SK-MEL-5 (cell line): Measurements from ENCODE around the gene RPL22. TPM values are rescaled to one million over a fixed set of nuclear protein-coding genes. Genes with fewer than 3 reads are reported as not detected.

Experiments used
- DNase-seq: peaks from one replicate; pipeline ENCODE4 v3.0.0-alpha.2; 2016; ENCODE audit warnings: low read depth, low spot score
- in situ Hi-C: cut with HindIII; loops from 2 replicates; pipeline ENCODE4 v1.10.0; 2016; ENCODE audit warnings: low sequenced_read_pairs, high pct_unique_total_duplicates, low pct_unique_long_range_greater_than_20kb
- total RNA-seq: library from RNA; depleted of rRNA; stranded (reverse); fragments of >200 nt; shearing (Covaris generic); gene quantifications from 2 replicates; pipeline ENCODE4 v1.2.3, GENCODE V29; 2014

The RPL22 gene
- total RNA-seq, 1 experiment from 2014 or later, result 222 TPM

DNA sequence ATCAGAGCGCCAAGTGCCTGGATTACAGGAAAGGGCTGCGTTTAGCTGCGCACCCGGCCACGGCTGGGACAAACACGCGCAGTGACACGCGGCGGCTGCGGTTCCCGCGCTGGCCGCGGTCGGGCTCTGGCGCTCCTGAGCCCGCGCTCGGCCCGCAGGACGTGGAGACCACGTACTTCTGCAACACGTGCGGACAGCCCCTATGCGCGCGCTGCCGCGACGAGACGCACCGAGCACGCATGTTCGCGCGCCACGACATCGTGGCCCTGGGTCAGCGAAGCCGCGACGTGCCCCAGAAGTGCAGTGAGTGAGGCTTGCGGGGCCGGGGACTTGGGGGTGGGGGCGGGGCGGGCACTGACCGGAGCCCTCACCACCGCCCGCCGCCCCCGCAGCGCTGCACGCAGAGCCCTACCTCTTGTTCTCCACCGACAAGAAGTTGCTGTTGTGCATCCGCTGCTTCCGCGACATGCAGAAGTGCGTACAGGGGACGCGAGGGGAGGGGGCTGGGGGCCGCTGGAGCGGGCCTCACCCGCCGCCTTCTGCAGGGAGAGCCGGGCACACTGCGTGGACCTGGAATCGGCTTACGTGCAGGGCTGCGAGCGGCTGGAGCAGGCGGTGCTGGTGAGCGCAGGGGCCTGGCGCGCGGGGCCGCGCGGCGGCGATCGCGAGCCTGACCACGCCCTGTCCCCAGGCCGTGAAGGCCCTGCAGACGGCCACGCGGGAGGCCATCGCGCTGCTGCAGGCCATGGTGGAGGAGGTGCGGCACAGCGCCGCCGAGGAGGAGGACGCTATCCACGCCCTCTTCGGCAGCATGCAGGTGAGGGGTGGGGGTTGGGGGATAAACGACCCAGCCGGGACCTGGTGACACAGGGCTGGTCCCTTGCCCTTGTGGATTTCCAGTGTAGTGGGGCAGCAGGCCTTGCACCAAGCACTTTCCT, 9.6 kb upstream of the RPL22 start:
- DNase-seq, result peak; percentile 48
- in situ Hi-C loops, result no loop called here

DNA sequence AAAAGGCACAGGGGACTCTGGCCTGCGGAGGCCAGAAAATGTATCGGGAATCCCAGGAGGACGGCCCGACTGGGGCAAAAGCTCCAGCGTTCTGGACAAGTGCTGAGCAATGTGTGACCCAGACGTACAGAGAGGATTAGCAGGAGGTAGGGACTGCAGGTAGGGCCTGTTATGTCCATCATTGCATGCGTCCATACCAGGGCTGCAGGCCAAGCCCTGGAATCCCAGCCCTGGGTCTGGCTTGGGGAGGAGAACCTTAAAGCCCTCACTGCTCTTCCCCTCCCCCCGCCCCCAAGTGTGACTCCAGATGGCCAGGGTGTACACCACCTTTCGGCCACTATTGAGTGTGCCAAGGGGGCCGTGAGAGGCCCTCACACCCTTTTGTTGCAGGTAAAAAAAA, 8.5 kb upstream of the RPL22 start:
- in situ Hi-C loops, result no loop called here

GRCh38 chr1:6207075-6207885, 7.9 kb upstream of the RPL22 start:
- in situ Hi-C loops, result no loop called here
- no peak for DNase-seq

More for the DNA sequence above, 8.5 kb upstream of the RPL22 start:
- no peak for DNase-seq

DNA sequence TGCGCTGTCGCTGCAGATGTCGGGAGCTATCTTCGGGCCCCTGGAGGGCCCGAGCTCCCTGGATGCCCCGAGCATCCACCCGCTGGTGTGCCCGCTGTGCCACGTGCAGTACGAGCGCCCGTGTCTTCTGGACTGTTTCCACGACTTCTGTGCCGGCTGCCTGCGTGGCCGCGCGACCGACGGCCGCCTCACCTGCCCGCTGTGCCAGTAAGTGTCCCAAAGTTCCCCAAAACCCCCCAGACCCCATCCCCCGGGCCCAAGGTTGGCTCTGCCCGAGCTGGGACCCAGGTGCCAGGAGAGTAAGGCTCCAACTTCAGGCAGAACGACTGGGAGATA, 7.1 kb upstream of the RPL22 start:
- no peak for DNase-seq
- in situ Hi-C loops, result no loop called here

DNA sequence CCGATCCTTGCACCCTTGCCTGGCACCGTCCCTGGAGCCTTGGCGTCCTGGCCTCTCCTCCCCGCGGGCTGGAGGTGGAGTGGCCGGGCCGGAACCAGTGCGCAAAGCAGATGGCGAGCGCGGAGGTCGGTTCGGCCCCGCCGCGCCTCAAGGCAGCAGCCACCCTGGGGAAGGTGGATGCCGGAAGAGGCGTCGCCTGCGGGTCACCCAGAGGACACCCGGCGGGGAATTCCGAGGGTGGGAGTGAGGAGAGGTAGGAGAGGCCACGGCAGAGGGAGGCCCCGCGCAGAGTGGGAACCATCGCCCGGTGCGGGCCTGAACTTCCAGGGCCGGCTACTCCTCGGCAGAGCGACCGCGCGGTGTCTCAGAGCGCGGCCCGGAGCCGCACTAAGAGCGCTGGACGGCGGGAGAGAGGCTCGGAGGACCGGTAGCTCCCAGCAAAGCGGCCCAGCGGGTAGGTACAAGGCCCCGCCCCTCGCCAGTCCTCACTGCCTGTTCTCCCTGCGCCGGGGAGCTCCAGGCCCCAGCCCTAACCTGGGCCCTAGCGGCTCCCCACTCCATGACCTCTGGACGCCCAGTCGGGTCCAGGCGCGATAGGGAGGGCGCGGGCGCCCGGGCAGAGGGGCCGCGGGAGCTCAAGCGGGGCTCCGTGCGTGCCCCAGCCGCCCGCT, 6.6 kb upstream of the RPL22 start, which contains the start of gene RNF207:
Gene RNF207, plus strand, starts transcription at position 271 of the 671 bp plus-strand sequence. CDS start 417 bp downstream, outside the sequence.
- DNase-seq, result no peak
- in situ Hi-C loops, result no loop called here

DNA sequence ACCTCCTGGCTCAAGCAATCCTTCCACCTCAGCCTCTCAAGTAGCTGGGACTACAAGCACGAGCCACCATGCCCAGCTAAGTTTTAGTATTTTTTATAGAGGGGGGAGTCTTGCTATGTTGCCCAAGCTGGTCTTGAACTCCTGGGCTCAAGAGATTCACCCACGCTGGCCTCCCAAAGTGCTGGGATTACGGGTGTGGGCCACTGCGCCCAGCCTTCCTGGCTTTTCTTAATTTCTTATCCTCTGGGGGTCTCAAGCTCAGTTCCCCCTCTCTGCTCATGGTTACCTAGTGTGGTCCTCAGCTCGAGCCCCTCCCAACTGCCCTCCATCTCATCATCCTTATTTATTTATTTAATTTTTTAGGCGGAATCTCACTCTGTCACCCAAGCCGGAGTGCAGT, 2.9 kb upstream of the RPL22 start:
- no peak for DNase-seq
- in situ Hi-C loops, result no loop called here

- in situ Hi-C loops, result no loop called here
Observed at GRCh38 chr1:6200188-6200809, 904 bp upstream of the RPL22 start.

GRCh38 chr1:6198646-6199297, 623 bp downstream of the RPL22 start:
- in situ Hi-C loops, result no loop called here
- no peak for DNase-seq

More at GRCh38 chr1:6200188-6200809, 904 bp upstream of the RPL22 start:
- DNase-seq, result no peak

GRCh38 chr1:6197746-6198427, 1.5 kb downstream of the RPL22 start:
- in situ Hi-C loops, result no loop called here

GRCh38 chr1:6191968-6192367, 7.4 kb downstream of the RPL22 start:
- DNase-seq, result no peak
- in situ Hi-C loops, result no loop called here

More at GRCh38 chr1:6197746-6198427, 1.5 kb downstream of the RPL22 start:
- DNase-seq, result no peak

DNA sequence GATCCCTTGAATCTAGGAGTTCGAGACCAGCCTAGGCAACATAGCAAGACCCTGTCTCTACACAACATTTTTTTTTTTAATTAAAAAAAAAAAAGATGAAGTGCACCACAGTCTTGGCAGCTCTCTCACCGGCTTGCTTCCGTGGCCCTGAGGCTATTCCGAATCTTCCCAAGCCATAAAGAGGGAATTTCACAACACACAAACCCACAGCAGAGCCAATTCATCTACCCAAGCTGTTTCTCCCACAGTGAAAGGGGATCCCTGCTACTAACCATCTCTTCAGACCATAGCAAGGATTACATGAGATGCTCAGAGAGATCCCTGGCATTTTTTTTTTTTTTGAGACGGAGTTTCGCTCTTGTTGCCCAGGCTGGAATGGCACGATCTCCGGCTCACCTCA, 10.9 kb downstream of the RPL22 start:
- in situ Hi-C loops, result no loop called here
- peak; percentile 50 for DNase-seq

DNA sequence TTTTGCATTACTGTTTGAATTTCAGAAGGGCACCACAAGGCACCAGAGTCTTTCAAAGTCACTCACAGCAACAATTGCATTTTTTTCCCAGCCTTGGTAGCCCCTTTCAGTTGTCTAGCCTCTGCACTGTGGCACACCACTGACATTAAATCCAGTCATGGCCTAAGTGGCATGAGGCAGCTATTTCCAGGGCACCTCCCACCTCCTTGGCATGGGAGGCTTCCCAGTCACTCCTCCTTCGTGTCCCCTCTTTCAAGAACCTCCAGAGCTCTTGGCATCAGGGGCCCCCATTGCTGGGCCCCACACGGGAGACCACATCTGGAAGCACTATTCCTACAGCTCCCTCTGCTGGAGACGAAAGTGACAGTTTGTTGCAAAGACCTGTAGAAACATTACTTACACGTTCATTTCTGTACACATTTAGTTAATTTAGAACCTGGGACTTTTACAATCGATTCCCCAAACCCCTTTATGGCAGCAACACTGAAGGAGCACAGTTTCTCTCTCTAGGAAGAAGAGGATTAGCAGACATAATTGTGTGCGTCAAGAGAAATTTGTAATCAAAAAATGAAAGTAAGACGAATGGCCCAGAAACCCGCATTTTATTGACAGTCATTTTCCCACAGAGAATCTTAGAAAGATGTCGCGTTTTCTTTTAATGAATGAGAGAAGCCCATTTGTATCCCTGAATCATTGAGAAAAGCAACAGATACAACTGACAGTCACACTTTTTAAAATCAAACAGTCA, 13.6 kb downstream of the RPL22 start:
- DNase-seq, result peak; percentile 60
- in situ Hi-C loops, result no loop called here

DNA sequence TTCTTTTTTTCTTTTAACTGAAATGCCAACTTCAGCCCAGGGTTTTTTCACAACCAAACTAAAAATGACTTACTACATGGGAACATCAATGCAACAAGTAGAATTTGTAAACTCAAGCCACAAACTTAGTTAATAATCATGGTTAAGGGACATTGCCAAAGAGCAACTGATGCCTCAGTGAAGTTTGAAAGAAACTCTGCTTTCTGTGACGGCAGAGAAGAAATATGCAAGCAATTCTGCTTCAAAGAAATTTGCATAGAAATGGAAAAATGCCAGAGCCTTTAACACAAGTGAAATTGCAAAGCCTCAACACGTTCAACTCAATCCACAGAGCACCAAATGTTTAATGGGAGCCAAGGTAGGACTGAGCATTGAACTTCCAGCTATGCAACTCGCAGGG, 14.2 kb downstream of the RPL22 start:
- DNase-seq, result no peak
- in situ Hi-C loops, result no loop called here

DNA sequence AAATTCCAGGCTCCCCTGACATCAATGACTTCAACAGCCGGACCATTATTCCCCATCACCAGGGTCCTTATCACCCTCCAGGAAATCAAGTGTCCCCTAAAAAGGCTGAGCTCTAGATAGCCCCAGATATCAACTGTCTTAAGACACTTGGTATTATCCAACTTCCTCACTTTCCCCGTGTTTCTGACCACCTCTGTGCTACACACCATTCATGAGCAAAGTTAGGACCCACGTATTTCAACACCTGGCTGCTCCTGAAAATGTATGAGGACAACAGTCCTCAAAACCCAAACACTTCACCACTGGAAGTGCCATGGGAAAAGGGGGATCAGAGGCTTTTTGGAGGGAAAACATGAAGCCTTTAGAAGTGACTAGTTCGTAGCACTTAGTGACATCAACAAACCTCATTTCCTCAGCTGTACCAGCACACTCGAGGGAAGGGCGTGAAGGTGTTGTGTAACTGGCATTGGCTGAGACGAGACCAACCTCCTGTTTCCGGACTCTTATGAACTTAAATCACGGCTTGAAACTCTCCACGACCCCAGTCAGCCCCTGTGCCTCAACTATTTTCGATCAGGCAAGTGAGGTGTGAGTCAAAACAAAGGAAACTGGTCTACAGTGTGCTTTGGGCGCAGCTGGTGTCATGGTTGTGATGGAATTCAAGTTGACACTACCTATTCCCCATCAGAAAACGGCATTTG, 15.2 kb downstream of the RPL22 start:
- no peak for DNase-seq
- in situ Hi-C loops, result no loop called here

DNA sequence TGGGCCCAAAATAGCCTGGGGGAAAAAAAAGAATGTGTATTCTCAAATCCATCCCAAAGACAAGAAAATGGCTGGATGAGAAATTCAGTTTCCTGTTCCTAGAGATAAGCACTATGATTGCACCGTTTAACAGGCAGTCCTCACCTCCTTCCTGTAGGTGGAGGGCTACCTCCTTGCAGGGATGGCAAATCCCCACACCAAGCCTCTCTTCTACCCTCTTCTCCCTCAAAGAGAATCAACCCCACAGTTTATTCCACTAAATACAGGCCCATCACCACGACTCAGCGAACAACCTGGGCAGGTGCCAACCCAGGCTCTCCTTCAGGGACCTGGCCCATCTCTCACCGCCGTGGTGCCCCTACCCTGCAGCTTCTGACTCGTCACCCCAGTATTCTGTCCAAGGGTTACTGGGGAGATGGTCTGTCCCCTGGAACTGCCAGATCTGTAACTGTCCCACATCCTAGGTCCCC, 15.8 kb downstream of the RPL22 start:
- in situ Hi-C loops, result no loop called here
- DNase-seq, result no peak
